ENCODE measurements around the gene SMIM27. TPM values are rescaled to one million over a fixed set of nuclear protein-coding genes. Genes with fewer than 3 reads are reported as not detected.

The SMIM27 gene
- total RNA-seq, 1 experiment from 2014 or later = 13.6 TPM

DNA sequence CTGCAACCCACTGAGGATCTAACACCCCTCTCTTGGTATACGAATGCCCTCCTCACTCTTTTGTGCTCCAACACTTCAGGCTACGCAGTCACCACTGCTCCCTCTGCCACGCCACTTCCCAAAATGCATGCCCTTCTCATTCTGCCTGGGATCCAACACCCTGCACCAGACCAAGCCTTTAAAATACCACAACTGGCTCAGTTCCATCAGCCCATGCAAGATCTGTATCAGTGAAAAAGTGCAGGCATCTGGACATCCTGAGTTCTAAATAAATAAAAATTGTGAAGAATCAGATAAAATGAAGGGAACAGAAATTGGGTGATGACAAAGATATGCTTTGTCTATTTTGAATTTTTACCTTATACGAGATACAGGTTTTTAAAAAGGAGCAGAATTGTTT is 18.1 kb downstream of the SMIM27 start:
- TF ChIP-seq ZNF423 (CRISPR knock-in tag; IDR thresholded peaks at IDR 0.05) = no peak
- no peak for TF ChIP-seq IRF2 (CRISPR knock-in tag; IDR thresholded peaks at IDR 0.05; ENCODE audit: borderline replicate concordance, low read depth)
- no peak for TF ChIP-seq JAZF1 (CRISPR knock-in tag; IDR thresholded peaks at IDR 0.05)
- TF ChIP-seq, protein P1, sequence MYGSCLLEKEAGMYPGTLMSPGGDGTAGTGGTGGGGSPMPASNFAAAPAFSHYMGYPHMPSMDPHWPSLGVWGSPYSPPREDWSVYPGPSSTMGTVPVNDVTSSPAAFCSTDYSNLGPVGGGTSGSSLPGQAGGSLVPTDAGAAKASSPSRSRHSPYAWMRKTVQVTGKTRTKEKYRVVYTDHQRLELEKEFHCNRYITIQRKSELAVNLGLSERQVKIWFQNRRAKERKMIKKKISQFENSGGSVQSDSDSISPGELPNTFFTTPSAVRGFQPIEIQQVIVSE (CRISPR knock-in tag; IDR thresholded peaks at IDR 0.05; ENCODE audit: borderline replicate concordance) = no peak
- no peak for TF ChIP-seq TCF7 (CRISPR knock-in tag; IDR thresholded peaks at IDR 0.05; ENCODE audit: low read depth)
- TF ChIP-seq, protein P2, sequence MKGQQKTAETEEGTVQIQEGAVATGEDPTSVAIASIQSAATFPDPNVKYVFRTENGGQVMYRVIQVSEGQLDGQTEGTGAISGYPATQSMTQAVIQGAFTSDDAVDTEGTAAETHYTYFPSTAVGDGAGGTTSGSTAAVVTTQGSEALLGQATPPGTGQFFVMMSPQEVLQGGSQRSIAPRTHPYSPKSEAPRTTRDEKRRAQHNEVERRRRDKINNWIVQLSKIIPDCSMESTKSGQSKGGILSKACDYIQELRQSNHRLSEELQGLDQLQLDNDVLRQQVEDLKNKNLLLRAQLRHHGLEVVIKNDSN (CRISPR knock-in tag; IDR thresholded peaks at IDR 0.05) = no peak
- TF ChIP-seq JUN (CRISPR knock-in tag; IDR thresholded peaks at IDR 0.05) = no peak
- no peak for TF ChIP-seq TP53 (CRISPR knock-in tag; IDR thresholded peaks at IDR 0.05)
- no peak for TF ChIP-seq GRHL2 (CRISPR knock-in tag; IDR thresholded peaks at IDR 0.05; ENCODE audit: insufficient replicate concordance, severe bottlenecking)
- no peak for TF ChIP-seq HMGA2 (CRISPR knock-in tag; IDR thresholded peaks at IDR 0.05)
- no peak for TF ChIP-seq NR2C2 (CRISPR knock-in tag; IDR thresholded peaks at IDR 0.05)
- no peak for TF ChIP-seq ZNF219 (CRISPR knock-in tag; IDR thresholded peaks at IDR 0.05; ENCODE audit: borderline replicate concordance)
- ChIA-PET POLR2A (no interaction called here), CTCF (no interaction called here)
- no peak overlapping the region; the same call in 1 of the 2 replicates for H3K27ac Mint-ChIP-seq
- H3K27me3 Mint-ChIP-seq (ENCODE audit: low read depth) = no peaks in the 10 kb centered on the region
- no peak for ATAC-seq
- DNase-seq (ENCODE audit: low spot score) = no peak
- H3K36me3 Mint-ChIP-seq = peaks cover 26% of the 10 kb centered on the region
- peaks cover 11% of the 10 kb centered on the region for H3K4me1 Mint-ChIP-seq
- no peak overlapping the region for H3K4me3 Mint-ChIP-seq
- H3K9me3 Mint-ChIP-seq = no peaks in the 10 kb centered on the region

DNA sequence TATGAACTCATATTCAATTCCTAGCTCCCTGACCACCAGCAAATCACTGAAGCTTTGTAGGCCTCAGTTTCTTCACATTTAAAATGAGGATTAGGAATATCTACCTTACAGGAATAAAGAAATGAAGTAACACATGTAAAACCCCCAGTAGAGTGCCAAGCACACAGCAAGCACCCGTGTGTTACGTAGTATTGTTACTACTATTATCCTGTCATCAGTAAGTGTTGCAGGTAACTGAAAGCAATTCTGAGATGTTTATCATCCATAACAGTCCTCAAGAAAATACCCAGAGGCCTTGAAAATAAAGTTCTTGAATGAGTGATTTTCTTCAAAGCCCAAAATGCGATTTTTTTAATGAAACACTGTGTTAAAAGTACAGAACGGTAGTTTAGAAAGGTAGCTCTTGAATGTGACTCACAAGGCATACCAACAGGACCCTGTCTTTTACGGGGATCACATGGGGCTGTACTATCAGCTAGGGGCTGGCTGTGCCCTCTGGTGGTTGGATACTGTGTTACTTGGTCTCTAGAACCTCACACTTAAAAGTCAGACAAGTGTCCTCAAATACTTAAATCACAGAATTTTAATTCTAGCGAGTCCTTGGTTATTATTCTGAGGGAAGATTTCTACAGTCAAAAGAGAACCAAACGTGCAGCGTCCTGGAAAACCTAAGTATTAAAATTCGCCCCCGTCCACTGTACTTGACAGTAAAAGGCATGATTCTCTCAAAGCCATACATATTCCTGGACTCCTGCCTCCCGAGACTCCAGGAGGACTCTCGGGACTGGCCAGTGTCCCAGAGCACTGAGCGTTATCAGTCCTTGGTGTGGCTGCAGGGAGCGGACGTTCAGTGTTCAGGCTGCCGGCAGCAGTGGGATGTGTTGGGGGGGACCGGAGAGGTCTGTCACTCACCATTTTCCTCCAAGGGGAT is 20.1 kb downstream of the SMIM27 start:
- H3K27ac Mint-ChIP-seq = peak overlapping the region; percentile 99
- H3K4me1 Mint-ChIP-seq = peaks cover 11% of the 10 kb centered on the region
- ChIA-PET CTCF (interaction anchor here (0.6 to 3.8 kb wide), 23 partner anchors 9 to 472 kb away, joined by 3 to 109 read pairs (median 4); partner anchors contain the start of genes ACO1, RIGI, SMIM27 and TOPORS), POLR2A (interaction anchor here (0.6 to 2.8 kb wide), 5 partner anchors 20 to 193 kb away, joined by 4 to 11 read pairs (median 5); partner anchors contain the start of genes ACO1, RIGI, SMIM27 and TOPORS)
- no peaks in the 10 kb centered on the region for H3K9me3 Mint-ChIP-seq
- DNase-seq (ENCODE audit: low spot score) (peak; percentile 68), ATAC-seq (peak; percentile 89)
- H3K4me3 Mint-ChIP-seq = peak overlapping the region; percentile 99
- TF ChIP-seq, protein P2 (CRISPR knock-in tag; IDR thresholded peaks at IDR 0.05) = peak; percentile 45; the same call in 1 of the 2 replicates
- TF ChIP-seq, protein P3, sequence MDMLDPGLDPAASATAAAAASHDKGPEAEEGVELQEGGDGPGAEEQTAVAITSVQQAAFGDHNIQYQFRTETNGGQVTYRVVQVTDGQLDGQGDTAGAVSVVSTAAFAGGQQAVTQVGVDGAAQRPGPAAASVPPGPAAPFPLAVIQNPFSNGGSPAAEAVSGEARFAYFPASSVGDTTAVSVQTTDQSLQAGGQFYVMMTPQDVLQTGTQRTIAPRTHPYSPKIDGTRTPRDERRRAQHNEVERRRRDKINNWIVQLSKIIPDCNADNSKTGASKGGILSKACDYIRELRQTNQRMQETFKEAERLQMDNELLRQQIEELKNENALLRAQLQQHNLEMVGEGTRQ (CRISPR knock-in tag; IDR thresholded peaks at IDR 0.05) = peak; percentile 67
- no peak for TF ChIP-seq TEAD1 (CRISPR knock-in tag; IDR thresholded peaks at IDR 0.05)
- no peak for TF ChIP-seq NFATC4 (CRISPR knock-in tag; IDR thresholded peaks at IDR 0.05)
- TF ChIP-seq ZNF232 (CRISPR knock-in tag; IDR thresholded peaks at IDR 0.05) = no peak
- TF ChIP-seq, protein P4, sequence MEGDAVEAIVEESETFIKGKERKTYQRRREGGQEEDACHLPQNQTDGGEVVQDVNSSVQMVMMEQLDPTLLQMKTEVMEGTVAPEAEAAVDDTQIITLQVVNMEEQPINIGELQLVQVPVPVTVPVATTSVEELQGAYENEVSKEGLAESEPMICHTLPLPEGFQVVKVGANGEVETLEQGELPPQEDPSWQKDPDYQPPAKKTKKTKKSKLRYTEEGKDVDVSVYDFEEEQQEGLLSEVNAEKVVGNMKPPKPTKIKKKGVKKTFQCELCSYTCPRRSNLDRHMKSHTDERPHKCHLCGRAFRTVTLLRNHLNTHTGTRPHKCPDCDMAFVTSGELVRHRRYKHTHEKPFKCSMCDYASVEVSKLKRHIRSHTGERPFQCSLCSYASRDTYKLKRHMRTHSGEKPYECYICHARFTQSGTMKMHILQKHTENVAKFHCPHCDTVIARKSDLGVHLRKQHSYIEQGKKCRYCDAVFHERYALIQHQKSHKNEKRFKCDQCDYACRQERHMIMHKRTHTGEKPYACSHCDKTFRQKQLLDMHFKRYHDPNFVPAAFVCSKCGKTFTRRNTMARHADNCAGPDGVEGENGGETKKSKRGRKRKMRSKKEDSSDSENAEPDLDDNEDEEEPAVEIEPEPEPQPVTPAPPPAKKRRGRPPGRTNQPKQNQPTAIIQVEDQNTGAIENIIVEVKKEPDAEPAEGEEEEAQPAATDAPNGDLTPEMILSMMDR (IDR thresholded peaks at IDR 0.05) = peak; percentile 18; the same call in 1 of the 2 replicates
- no peak for TF ChIP-seq IRF2 (CRISPR knock-in tag; IDR thresholded peaks at IDR 0.05; ENCODE audit: borderline replicate concordance, low read depth)
- TF ChIP-seq, protein P5, sequence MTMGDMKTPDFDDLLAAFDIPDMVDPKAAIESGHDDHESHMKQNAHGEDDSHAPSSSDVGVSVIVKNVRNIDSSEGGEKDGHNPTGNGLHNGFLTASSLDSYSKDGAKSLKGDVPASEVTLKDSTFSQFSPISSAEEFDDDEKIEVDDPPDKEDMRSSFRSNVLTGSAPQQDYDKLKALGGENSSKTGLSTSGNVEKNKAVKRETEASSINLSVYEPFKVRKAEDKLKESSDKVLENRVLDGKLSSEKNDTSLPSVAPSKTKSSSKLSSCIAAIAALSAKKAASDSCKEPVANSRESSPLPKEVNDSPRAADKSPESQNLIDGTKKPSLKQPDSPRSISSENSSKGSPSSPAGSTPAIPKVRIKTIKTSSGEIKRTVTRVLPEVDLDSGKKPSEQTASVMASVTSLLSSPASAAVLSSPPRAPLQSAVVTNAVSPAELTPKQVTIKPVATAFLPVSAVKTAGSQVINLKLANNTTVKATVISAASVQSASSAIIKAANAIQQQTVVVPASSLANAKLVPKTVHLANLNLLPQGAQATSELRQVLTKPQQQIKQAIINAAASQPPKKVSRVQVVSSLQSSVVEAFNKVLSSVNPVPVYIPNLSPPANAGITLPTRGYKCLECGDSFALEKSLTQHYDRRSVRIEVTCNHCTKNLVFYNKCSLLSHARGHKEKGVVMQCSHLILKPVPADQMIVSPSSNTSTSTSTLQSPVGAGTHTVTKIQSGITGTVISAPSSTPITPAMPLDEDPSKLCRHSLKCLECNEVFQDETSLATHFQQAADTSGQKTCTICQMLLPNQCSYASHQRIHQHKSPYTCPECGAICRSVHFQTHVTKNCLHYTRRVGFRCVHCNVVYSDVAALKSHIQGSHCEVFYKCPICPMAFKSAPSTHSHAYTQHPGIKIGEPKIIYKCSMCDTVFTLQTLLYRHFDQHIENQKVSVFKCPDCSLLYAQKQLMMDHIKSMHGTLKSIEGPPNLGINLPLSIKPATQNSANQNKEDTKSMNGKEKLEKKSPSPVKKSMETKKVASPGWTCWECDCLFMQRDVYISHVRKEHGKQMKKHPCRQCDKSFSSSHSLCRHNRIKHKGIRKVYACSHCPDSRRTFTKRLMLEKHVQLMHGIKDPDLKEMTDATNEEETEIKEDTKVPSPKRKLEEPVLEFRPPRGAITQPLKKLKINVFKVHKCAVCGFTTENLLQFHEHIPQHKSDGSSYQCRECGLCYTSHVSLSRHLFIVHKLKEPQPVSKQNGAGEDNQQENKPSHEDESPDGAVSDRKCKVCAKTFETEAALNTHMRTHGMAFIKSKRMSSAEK (CRISPR knock-in tag; IDR thresholded peaks at IDR 0.05; ENCODE audit: borderline replicate concordance) = no peak
- no peak for TF ChIP-seq PRRX2 (CRISPR knock-in tag; IDR thresholded peaks at IDR 0.05)
- no peak for TF ChIP-seq MXD4 (CRISPR knock-in tag; IDR thresholded peaks at IDR 0.05; ENCODE audit: borderline replicate concordance)
- no peaks in the 10 kb centered on the region for H3K27me3 Mint-ChIP-seq (ENCODE audit: low read depth)
- peaks cover 17% of the 10 kb centered on the region for H3K36me3 Mint-ChIP-seq

Measured in WTC11 (cell line).